ENCODE data around the gene SGMS1.

GRCh38 chr10:50477287-50478203 is 146.2 kb downstream of the SGMS1 start:
- TF ChIP-seq POLR2A (IDR thresholded peaks at IDR 0.05; ENCODE audit: low read depth, low read length) (no peak), FOS (IDR thresholded peaks at IDR 0.05; ENCODE audit: borderline replicate concordance, insufficient read depth, low read length) (no peak), CTCF (IDR thresholded peaks at IDR 0.05; ENCODE audit: extremely low read depth in 1 of 2, insufficient read depth in 1 of 2, low read depth in 1 of 2, low read length in 2 of 2) (no peak)

Measured in endothelial cell of umbilical vein (primary cell).